H9 (cell line): ENCODE results near the gene EHD4. TPM values are rescaled to one million over a fixed set of nuclear protein-coding genes. Genes with fewer than 3 reads are reported as not detected.

Source experiments
- DNase-seq: peaks from one replicate; pipeline ENCODE4 v3.0.0-alpha.2; 2017
- H2AFZ ChIP-seq: one replicate; pipeline ENCODE4 v1.6.1; 2013; ENCODE audit warnings: mild to moderate bottlenecking, low read length, control low read depth, moderate library complexity
- H2AK5ac ChIP-seq: 2 replicates; pipeline ENCODE4 v1.6.1; 2013; ENCODE audit warnings: low read length, control low read depth, mixed read lengths; ENCODE audit not compliant: insufficient read length
- H2BK120ac ChIP-seq: one replicate; pipeline ENCODE4 v1.6.1; 2013; ENCODE audit warnings: low read depth, mild to moderate bottlenecking, low read length, control low read depth, inconsistent platforms; ENCODE audit not compliant: poor library complexity, severe bottlenecking
- H2BK12ac ChIP-seq: 2 replicates; pipeline ENCODE4 v1.6.1; 2013; ENCODE audit warnings: low read length, control low read depth, mixed read lengths, low read depth; ENCODE audit not compliant: insufficient read length
- H2BK15ac ChIP-seq: 2 replicates; pipeline ENCODE4 v1.6.1; 2013; ENCODE audit warnings: low read depth, low read length, control low read depth
- H2BK20ac ChIP-seq: one replicate; pipeline ENCODE4 v1.6.1; 2013; ENCODE audit warnings: low read depth, mild to moderate bottlenecking, low read length, control low read depth, inconsistent platforms; ENCODE audit not compliant: poor library complexity, severe bottlenecking
- H2BK5ac ChIP-seq: 2 replicates; pipeline ENCODE4 v1.6.1; 2013; ENCODE audit warnings: low read length, control low read depth, mixed read lengths; ENCODE audit not compliant: insufficient read length
- H3K14ac ChIP-seq: 2 replicates; pipeline ENCODE4 v1.6.1; 2013; ENCODE audit warnings: low read length, control low read depth; ENCODE audit not compliant: insufficient read depth
- H3K18ac ChIP-seq: 2 replicates; pipeline ENCODE4 v1.6.1; 2013; ENCODE audit warnings: low read depth, mild to moderate bottlenecking, mixed read lengths, low read length, control low read depth; ENCODE audit not compliant: insufficient read length
- H3K23ac ChIP-seq: 2 replicates; pipeline ENCODE4 v1.6.1; 2013; ENCODE audit warnings: low read length, control low read depth, mixed read lengths, low read depth; ENCODE audit not compliant: insufficient read length
- H3K23me2 ChIP-seq: 2 replicates; pipeline ENCODE4 v1.6.1; 2013; ENCODE audit warnings: low read depth, mild to moderate bottlenecking, mixed read lengths, low read length, control low read depth; ENCODE audit not compliant: insufficient read length, poor library complexity, severe bottlenecking
- H3K27ac ChIP-seq: 2 replicates; pipeline ENCODE4 v1.5.1; 2013; ENCODE audit warnings: low read length, control low read depth, mixed read lengths, low read depth; ENCODE audit not compliant: insufficient read length
- H3K27me3 ChIP-seq: 2 replicates; pipeline ENCODE4 v1.6.1; 2013; ENCODE audit warnings: low read length, control low read depth, inconsistent platforms; ENCODE audit not compliant: insufficient read depth
- H3K4ac ChIP-seq: 2 replicates; pipeline ENCODE4 v1.6.1; 2013; ENCODE audit warnings: low read depth, mild to moderate bottlenecking, control low read depth, inconsistent platforms, low read length, moderate library complexity
- H3K4me1 ChIP-seq: 2 replicates; pipeline ENCODE4 v1.6.1; 2013; ENCODE audit warnings: low read length, control low read depth, inconsistent platforms; ENCODE audit not compliant: insufficient read depth
- H3K4me2 ChIP-seq: 2 replicates; pipeline ENCODE4 v1.6.1; 2013; ENCODE audit warnings: low read length, control low read depth, mixed read lengths; ENCODE audit not compliant: insufficient read length, insufficient read depth
- H3K56ac ChIP-seq: 2 replicates; pipeline ENCODE4 v1.6.1; 2013; ENCODE audit warnings: low read depth, mild to moderate bottlenecking, mixed read lengths, low read length, control low read depth; ENCODE audit not compliant: insufficient read length
- H3K79me1 ChIP-seq: 2 replicates; pipeline ENCODE4 v1.6.1; 2013; ENCODE audit warnings: low read depth, mild to moderate bottlenecking, moderate library complexity, low read length, control low read depth, inconsistent platforms; ENCODE audit not compliant: insufficient read depth, poor library complexity, severe bottlenecking
- H3K79me2 ChIP-seq: 2 replicates; pipeline ENCODE4 v1.6.1; 2013; ENCODE audit warnings: low read length, control low read depth, inconsistent platforms; ENCODE audit not compliant: insufficient read depth
- H3K9ac ChIP-seq: 2 replicates; pipeline ENCODE4 v1.6.1; 2013; ENCODE audit warnings: low read length, control low read depth, mixed read lengths; ENCODE audit not compliant: insufficient read length; ENCODE audit errors: extremely low read depth
- H3K9me3 ChIP-seq: one replicate; pipeline ENCODE4 v1.6.1; 2013; ENCODE audit warnings: low read depth, low read length, inconsistent platforms; ENCODE audit not compliant: control insufficient read depth
- H3T11ph ChIP-seq: one replicate; pipeline ENCODE4 v1.6.1; 2013; ENCODE audit warnings: mild to moderate bottlenecking, low read length, control low read depth, inconsistent platforms
- H4K20me1 ChIP-seq: one replicate; pipeline ENCODE4 v1.6.1; 2013; ENCODE audit not compliant: control insufficient read depth, insufficient read length, insufficient read depth
- H4K5ac ChIP-seq: 2 replicates; pipeline ENCODE4 v1.6.1; 2013; ENCODE audit warnings: low read depth, mild to moderate bottlenecking, mixed read lengths, low read length, control low read depth; ENCODE audit not compliant: insufficient read length
- H4K8ac ChIP-seq: replicated peaks from 2 replicates; pipeline ENCODE4 v1.6.1; 2013; ENCODE audit warnings: low read length, control low read depth, mixed read lengths, low read depth; ENCODE audit not compliant: insufficient read length
- H4K91ac ChIP-seq: 2 replicates; pipeline ENCODE4 v1.6.1; 2013; ENCODE audit warnings: low read depth, mild to moderate bottlenecking, moderate library complexity, mixed read lengths, low read length, control low read depth; ENCODE audit not compliant: insufficient read length
- H3K27ac Mint-ChIP-seq, 3 experiments: 2 replicates in 2 of 3; 3 replicates in 1 of 3; pipeline ENCODE4 v1.8.0; 2020 to 2021; ENCODE audit warnings: mixed read lengths in 3 of 3, mild to moderate bottlenecking in 1 of 3, moderate library complexity in 1 of 3
- H3K27me3 Mint-ChIP-seq: 2 replicates; pipeline ENCODE4 v1.8.0; 2021; ENCODE audit warnings: low read depth, mild to moderate bottlenecking, moderate library complexity, mixed read lengths
- H3K36me3 Mint-ChIP-seq, 3 experiments: 2 replicates in 2 of 3; 3 replicates in 1 of 3; pipeline ENCODE4 v1.8.0; 2020 to 2021; ENCODE audit warnings: low read depth in 3 of 3, mixed read lengths in 3 of 3; ENCODE audit not compliant: insufficient read depth in 1 of 3
- H3K4me1 Mint-ChIP-seq, 2 experiments: 2 replicates each; pipeline ENCODE4 v1.8.0; 2020; ENCODE audit warnings: mixed read lengths in 2 of 2
- H3K4me3 Mint-ChIP-seq, 2 experiments: 2 replicates in 1 of 2; 3 replicates in 1 of 2; pipeline ENCODE4 v1.8.0; 2020 to 2021; ENCODE audit warnings: mild to moderate bottlenecking in 2 of 2, mixed read lengths in 2 of 2, moderate library complexity in 1 of 2
- H3K9me3 Mint-ChIP-seq, 2 experiments: 2 replicates in 1 of 2; 3 replicates in 1 of 2; pipeline ENCODE4 v1.8.0; 2020; ENCODE audit warnings: mild to moderate bottlenecking in 2 of 2, mixed read lengths in 2 of 2, moderate library complexity in 1 of 2
- WGBS: extraction: QIAGEN DNeasy Blood & Tissue Kit; methylation state at CpG from one replicate; pipeline ENCODE4 v1.1.7; 2013; ENCODE audit warnings: missing lambda C conversion rate, low lambda C conversion rate, mixed read lengths; ENCODE audit not compliant: insufficient read length; ENCODE audit errors: extremely low coverage; 5-methylcytosine and 5-hydroxymethylcytosine counted together
- total RNA-seq: library from RNA; stranded (reverse); gene quantifications from 2 replicates; pipeline ENCODE4 v1.2.1, GENCODE V29; 2021
- TF ChIP-seq, protein P1 (sequence below): fragments of 200-600 bp; sonication (generic); conservative IDR thresholded peaks from 3 replicates; pipeline ENCODE4 v1.8.0; 2021; ENCODE audit warnings: antibody characterized with exemption, mild to moderate bottlenecking

The EHD4 gene
- total RNA-seq, 1 experiment from 2014 or later: 22.9 TPM

- no peak for DNase-seq
- no peaks in the 10 kb centered on the region for H3K27me3 Mint-ChIP-seq
- no peak overlapping the region for H3K56ac ChIP-seq
- H3T11ph ChIP-seq: no peak overlapping the region
- H3K4me3 Mint-ChIP-seq: no peak overlapping the region
- WGBS: no CpG with 5 or more reads among the region's 4 CpGs
- H3K18ac ChIP-seq: no peak overlapping the region
- no peak overlapping the region for H4K8ac ChIP-seq
- no peak overlapping the region for H3K23ac ChIP-seq
- no peak overlapping the region for H3K14ac ChIP-seq
- H2AK5ac ChIP-seq: no peak overlapping the region
- no peak overlapping the region for H2BK120ac ChIP-seq
- H3K4me1 ChIP-seq: no peaks in the 10 kb centered on the region
- H4K91ac ChIP-seq: no peak overlapping the region
- H2BK5ac ChIP-seq: no peak overlapping the region
- H4K5ac ChIP-seq: no peak overlapping the region
- peak overlapping the region in 2 of 3 experiments; percentile 20 to 23; a peak in 2 of 7 replicates for H3K27ac Mint-ChIP-seq
- no peak overlapping the region for H2AFZ ChIP-seq
- no peak overlapping the region for H3K4me2 ChIP-seq
- H3K27ac ChIP-seq: no peak overlapping the region
- no peak overlapping the region for H2BK12ac ChIP-seq
- H3K9me3 Mint-ChIP-seq: no peaks in the 10 kb centered on the region
- H3K36me3 Mint-ChIP-seq: peaks cover 10 to 35% (median 23%) of the 10 kb centered on the region in 3 experiments; a peak in 6 of 7 replicates
- peaks cover 11 to 21% of the 10 kb centered on the region in 2 experiments; a peak in 3 of 4 replicates for H3K4me1 Mint-ChIP-seq
- H3K4ac ChIP-seq: no peak overlapping the region
- no peaks in the 10 kb centered on the region for H4K20me1 ChIP-seq
- no peaks in the 10 kb centered on the region for H3K23me2 ChIP-seq
- peaks cover 2% of the 10 kb centered on the region for H3K79me1 ChIP-seq
- H2BK15ac ChIP-seq: no peak overlapping the region
- no peaks in the 10 kb centered on the region for H3K27me3 ChIP-seq
- H3K9me3 ChIP-seq: no peaks in the 10 kb centered on the region
- no peak overlapping the region for H3K9ac ChIP-seq
- no peak overlapping the region for H2BK20ac ChIP-seq
- TF ChIP-seq, protein P1, sequence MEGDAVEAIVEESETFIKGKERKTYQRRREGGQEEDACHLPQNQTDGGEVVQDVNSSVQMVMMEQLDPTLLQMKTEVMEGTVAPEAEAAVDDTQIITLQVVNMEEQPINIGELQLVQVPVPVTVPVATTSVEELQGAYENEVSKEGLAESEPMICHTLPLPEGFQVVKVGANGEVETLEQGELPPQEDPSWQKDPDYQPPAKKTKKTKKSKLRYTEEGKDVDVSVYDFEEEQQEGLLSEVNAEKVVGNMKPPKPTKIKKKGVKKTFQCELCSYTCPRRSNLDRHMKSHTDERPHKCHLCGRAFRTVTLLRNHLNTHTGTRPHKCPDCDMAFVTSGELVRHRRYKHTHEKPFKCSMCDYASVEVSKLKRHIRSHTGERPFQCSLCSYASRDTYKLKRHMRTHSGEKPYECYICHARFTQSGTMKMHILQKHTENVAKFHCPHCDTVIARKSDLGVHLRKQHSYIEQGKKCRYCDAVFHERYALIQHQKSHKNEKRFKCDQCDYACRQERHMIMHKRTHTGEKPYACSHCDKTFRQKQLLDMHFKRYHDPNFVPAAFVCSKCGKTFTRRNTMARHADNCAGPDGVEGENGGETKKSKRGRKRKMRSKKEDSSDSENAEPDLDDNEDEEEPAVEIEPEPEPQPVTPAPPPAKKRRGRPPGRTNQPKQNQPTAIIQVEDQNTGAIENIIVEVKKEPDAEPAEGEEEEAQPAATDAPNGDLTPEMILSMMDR: no peak
- H3K79me2 ChIP-seq: no peaks in the 10 kb centered on the region
Measured at GRCh38 chr15:41950127-41950483, 22.3 kb downstream of the EHD4 start.
